Measurements from ENCODE around the gene GCNA. TPM values are rescaled to one million over a fixed set of nuclear protein-coding genes. Genes with fewer than 3 reads are reported as not detected.
A peak's percentile ranks its signal among the peaks of the same experiment; 100 is the strongest.

GCNA gene, protein sequence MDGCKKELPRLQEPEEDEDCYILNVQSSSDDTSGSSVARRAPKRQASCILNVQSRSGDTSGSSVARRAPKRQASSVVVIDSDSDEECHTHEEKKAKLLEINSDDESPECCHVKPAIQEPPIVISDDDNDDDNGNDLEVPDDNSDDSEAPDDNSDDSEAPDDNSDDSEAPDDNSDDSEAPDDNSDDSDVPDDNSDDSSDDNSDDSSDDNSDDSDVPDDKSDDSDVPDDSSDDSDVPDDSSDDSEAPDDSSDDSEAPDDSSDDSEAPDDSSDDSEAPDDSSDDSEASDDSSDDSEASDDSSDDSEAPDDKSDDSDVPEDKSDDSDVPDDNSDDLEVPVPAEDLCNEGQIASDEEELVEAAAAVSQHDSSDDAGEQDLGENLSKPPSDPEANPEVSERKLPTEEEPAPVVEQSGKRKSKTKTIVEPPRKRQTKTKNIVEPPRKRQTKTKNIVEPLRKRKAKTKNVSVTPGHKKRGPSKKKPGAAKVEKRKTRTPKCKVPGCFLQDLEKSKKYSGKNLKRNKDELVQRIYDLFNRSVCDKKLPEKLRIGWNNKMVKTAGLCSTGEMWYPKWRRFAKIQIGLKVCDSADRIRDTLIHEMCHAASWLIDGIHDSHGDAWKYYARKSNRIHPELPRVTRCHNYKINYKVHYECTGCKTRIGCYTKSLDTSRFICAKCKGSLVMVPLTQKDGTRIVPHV
- total RNA-seq: 1 to 10 TPM; 4.1 to 6.0 TPM

DNA sequence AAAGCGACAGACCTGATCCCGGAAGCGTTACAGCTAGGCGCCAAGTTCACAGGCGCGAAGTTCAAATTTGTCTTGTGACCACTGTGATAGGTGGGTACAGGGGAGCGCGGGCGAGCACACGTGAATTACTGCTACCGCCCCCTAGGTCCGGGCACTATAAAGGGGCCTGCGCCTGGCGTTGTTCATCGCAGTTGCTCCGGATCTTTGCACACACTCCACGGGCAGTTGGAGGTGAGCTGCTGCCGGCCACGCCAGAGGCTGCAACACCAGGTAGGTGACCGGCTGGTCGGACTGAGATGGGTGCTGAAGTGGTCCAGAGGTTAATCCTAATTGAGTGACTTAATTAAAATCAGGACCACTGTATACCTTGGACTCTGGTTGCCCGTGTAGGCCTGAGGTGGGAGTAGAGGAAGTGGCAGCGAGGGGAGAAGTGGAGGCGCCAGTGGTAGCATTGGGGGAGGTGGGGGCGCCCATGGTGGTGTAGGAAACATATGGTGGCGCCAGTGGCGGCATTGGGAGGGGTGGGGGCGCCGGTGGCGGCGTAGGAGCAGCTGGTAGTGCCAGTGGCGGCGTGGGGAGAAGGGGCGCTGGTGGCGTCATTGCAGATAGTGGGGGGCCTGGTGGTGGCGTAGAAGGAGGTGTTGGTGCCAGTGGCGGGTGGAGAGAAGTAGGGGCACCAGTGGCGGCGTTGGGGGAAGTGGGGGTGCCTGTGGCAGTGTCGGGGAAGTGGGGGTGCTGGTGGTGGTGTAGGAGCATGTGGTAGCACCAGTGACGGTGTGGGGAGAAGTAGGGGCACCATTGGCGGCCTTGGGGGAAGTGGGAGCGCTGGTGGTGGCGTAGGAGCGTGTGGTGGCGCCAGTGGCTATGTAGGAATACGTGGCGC is at the start of gene GCNA:
Gene GCNA, plus strand, starts transcription at position 185 of the 883 bp plus-strand sequence. CDS start 2,385 bp downstream, outside the sequence.
- Mint-ChIP-seq H3K36me3 (peaks cover 4 to 16% of the 10 kb centered on the region in 2 donors), H3K27ac (peak within 1 kb of the TSS; percentile 67 to 85), H3K9me3 (no peaks in the 10 kb centered on the region)
- ATAC-seq (peak in 1 of 2 donors; percentile 12), DNase-seq (ENCODE audit: low spot score in 2 of 2) (no peak)

DNA sequence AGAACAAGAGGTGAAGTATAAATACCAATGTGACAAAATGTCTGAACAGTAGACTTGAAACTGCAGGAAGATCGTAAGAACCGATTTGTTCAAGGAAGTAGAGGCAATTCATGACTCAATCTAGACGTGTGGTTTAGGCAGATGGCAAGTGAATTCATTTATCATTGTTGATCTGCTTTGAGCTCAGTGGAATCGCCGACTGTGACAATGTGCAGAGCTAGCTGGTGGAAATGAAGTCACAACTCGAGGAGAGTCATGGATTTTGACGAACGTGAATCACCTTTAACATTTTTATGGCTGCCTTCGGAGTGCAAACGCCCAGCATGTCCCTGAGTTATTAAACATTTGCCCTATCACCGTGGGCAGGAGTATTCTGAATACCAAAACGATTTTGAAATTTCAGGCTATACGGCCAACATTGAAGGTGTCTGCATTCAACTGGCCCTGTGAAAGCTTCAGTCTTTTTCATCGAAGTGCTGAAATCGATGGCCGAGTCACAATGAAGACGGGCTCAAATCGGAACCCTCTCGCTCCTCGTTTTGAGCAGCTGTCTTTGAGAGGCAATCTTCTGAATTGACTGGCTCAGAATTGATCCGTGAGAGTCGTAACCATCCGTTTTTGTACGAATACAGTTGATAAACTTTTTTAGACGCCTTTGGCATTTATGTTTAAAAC is 46.0 kb upstream of the GCNA start:
- peak overlapping the region; percentile 98 to 100 for H3K27ac Mint-ChIP-seq
- ATAC-seq: peak; percentile 76 to 84
- peak; percentile 48 to 59 for DNase-seq (ENCODE audit: low spot score in 2 of 2)

DNA sequence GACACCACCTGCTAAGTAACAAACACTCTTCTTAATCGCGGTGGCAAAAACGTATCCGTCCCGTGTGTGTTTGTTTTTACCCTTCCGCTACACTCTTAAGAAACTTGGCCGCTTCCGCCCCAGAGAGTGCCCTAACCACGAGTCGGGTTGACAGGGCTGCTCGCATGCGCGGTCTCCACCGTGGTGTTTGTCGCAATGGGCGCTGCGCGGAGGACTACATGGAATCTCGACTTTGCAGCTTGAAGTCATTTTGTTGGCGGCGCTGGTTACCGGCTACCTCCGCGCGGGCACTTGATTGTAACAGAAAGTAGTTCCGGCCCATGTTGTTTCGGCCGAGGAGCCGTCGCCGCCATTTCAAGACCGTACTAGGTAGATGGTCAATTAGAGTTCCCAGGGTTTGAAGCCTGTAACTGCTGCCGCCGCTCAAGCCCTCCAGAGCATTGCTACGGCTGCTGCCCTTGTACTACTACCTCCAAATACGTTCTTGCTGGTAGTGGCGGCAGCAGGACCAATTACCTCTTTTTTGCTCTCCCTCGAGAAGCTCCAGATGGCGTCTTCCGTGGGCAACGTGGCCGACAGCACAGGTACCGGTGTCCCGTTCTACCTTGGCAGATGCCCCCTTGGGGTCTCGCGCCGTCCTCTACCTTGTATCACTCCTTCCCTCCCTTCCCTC is 45.3 kb upstream of the GCNA start, which contains the start of gene OGT:
Gene OGT, plus strand, starts transcription at position 352 of the 673 bp plus-strand sequence. Its CDS starts 196 bp downstream, at position 548.
- DNase-seq (ENCODE audit: low spot score in 2 of 2) (peak; percentile 85 to 93), ATAC-seq (peak; percentile 77 to 82)

More for the DNA sequence above, 46.0 kb upstream of the GCNA start:
- Mint-ChIP-seq H3K36me3 (peaks cover 34 to 47% of the 10 kb centered on the region in 2 donors), H3K9me3 (peaks cover 0 to 7% of the 10 kb centered on the region in 2 donors)

DNA sequence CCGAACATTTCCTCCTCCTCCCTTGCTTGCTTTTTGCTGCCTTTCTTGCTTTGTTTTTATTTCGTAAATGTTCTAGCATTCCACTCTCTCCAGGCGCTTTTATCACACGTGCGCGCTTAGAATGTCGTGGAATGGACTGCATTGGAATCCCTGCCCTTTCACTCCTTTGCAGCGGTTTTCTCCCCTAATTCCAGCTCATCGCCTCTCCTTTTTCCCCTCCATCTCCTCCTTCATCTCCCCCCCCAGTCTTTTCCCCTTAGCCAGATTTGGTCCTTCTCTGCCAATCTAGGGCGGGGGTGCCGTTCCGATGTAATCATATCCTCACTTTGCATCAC is 44.8 kb upstream of the GCNA start:
- Mint-ChIP-seq H3K36me3 (peaks cover 34 to 47% of the 10 kb centered on the region in 2 donors), H3K9me3 (peaks cover 0 to 7% of the 10 kb centered on the region in 2 donors), H3K27ac (peak overlapping the region; percentile 98 to 100)
- no peak for ATAC-seq
- DNase-seq (ENCODE audit: low spot score in 2 of 2): no peak

More for the DNA sequence above, 45.3 kb upstream of the GCNA start, which contains the start of gene OGT:
- H3K36me3 Mint-ChIP-seq: peaks cover 34 to 47% of the 10 kb centered on the region in 2 donors
- H3K9me3 Mint-ChIP-seq: peaks cover 0 to 7% of the 10 kb centered on the region in 2 donors
- H3K27ac Mint-ChIP-seq: peak within 1 kb of the TSS; percentile 98 to 100

DNA sequence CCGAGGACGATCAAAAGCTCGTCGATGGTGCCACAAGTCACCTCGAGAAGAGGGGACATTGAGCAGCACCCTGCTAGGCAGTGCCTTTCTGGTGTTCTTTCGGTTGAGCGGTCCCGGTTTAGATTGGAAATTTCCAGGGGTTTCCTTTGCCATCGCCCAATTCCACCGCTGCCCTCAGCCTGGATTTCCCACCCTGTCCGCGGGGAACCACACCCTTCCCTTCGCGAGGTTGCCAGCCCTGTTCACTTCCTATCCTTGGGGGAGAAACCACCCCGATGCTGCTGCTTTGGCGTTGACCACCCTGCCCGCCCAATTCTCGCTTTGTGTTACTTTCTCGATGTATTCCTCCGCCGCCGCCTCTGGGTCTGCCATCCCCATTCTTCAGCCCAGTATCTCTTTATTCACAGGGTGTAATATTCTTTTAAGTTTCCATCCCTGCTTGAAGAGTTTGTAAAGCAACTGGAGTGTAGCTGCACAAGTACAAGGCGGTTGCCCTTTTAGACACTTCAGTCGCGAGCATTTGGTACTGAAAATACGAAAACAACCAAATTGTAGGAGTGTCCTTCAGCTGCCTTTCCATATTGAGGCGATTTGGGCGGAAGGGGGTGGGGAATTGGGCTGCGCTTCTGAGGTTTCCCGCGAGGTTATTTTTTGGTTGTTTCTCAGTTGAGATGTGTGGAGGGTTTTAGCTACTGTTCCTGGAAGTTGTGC is 44.2 kb upstream of the GCNA start:
- Mint-ChIP-seq H3K27ac (peak overlapping the region; percentile 98 to 100), H3K36me3 (peaks cover 34 to 48% of the 10 kb centered on the region in 2 donors), H3K9me3 (peaks cover 0 to 7% of the 10 kb centered on the region in 2 donors)
- peak; percentile 21 to 26 for ATAC-seq
- DNase-seq (ENCODE audit: low spot score in 2 of 2): peak; percentile 50 to 64

DNA sequence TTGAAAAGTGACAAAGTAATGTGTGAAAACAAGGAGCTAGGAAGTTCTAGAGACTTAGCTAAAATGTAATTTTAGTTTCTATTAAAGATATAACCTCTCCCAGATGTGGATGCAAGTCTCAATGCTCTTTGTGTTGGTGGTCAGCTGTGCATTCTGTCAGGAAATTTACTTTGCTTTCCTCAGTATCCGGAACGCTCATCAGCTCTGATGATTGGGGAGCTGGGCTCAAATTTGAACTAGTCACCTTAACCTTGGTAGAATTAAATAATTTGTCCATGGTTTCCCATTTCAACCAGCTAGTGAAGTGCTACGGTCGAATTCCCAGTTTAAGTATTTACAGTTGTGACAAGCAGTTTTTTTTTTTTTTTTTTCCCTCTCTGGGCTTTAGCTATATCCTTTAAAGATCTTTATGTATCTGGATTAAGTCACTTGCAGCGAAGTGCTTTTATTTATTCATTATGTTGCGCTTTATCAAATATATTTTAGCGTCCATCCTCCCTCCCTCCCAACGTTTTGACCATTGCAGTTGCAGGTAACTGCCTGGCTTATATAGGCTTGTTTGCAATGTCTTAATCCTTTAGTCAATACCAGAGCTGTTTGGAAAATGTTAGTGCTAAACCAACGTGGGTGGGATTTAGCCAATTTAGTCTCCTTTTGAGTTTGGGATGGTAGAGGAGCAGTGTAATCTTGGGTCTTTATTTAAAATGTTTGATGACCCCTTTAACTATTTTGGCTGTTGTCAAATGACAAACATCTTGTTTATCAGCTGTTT is 43.3 kb upstream of the GCNA start:
- ATAC-seq (no peak), DNase-seq (ENCODE audit: low spot score in 2 of 2) (no peak)
- H3K9me3 Mint-ChIP-seq: no peaks in the 10 kb centered on the region
- H3K36me3 Mint-ChIP-seq: peaks cover 34 to 50% of the 10 kb centered on the region in 2 donors
- H3K27ac Mint-ChIP-seq: peak overlapping the region; percentile 98 to 100

DNA sequence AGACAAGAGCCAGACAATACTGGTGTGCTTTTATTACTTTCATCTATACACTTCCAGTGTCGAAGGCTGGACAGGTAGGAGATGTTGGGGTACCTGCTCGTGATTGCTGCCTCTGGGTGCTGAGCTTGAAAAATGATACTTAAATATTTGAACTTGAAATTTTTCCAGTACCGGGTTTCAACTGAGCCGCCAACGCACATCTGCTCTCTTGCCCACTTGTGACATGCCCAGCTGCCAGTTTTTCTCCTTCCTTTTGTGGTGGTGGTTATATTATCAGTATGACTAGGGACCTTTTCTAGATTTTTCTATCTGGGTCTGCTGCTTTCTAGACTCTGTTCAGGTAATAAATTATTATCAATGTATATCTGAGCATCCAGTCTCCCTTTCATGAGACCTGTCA is 42.0 kb upstream of the GCNA start:
- Mint-ChIP-seq H3K27ac (peak overlapping the region; percentile 92 to 96), H3K9me3 (no peaks in the 10 kb centered on the region), H3K36me3 (peaks cover 34 to 54% of the 10 kb centered on the region in 2 donors)
- DNase-seq (ENCODE audit: low spot score in 2 of 2) (no peak), ATAC-seq (peak; percentile 4 to 9)

DNA sequence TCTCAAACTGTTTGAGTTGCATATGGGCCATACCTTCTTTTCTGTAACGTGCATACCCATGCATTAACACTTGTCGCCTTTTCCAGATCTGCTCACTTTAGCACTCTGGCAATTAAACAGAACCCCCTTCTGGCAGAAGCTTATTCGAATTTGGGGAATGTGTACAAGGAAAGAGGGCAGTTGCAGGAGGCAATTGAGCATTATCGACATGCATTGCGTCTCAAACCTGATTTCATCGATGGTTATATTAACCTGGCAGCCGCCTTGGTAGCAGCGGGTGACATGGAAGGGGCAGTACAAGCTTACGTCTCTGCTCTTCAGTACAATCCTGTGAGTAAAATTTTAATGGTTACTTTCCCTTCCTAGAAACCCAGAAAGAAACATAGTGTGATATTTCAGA is 40.5 kb upstream of the GCNA start:
- no peaks in the 10 kb centered on the region for H3K9me3 Mint-ChIP-seq
- peaks cover 34 to 67% of the 10 kb centered on the region in 2 donors for H3K36me3 Mint-ChIP-seq
- peak overlapping the region; percentile 92 to 96 for H3K27ac Mint-ChIP-seq
- DNase-seq (ENCODE audit: low spot score in 2 of 2) (no peak), ATAC-seq (no peak)

DNA sequence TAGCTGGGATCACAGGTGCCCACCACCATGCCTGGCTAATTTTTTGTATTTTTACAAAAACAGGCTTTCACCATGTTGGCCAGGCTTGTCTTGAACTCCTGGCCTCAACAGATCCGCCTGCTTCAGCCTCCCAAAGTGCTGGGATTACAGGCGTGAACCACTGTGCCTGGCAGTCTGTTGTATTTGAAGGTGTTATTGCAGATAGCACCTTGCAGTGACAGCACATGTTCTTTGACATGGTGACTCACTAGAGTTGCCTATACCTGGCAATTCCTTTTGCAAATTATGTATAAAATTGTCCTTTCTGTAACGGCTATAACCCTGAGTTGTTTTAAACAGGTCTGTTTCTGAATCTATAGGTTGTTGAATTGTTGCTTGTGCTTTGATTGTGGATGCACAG is 37.4 kb upstream of the GCNA start:
- Mint-ChIP-seq H3K36me3 (peaks cover 9 to 47% of the 10 kb centered on the region in 2 donors), H3K9me3 (no peaks in the 10 kb centered on the region), H3K27ac (peak overlapping the region; percentile 94 to 98)
- no peak for DNase-seq (ENCODE audit: low spot score in 2 of 2)
- peak; percentile 21 to 43 for ATAC-seq

DNA sequence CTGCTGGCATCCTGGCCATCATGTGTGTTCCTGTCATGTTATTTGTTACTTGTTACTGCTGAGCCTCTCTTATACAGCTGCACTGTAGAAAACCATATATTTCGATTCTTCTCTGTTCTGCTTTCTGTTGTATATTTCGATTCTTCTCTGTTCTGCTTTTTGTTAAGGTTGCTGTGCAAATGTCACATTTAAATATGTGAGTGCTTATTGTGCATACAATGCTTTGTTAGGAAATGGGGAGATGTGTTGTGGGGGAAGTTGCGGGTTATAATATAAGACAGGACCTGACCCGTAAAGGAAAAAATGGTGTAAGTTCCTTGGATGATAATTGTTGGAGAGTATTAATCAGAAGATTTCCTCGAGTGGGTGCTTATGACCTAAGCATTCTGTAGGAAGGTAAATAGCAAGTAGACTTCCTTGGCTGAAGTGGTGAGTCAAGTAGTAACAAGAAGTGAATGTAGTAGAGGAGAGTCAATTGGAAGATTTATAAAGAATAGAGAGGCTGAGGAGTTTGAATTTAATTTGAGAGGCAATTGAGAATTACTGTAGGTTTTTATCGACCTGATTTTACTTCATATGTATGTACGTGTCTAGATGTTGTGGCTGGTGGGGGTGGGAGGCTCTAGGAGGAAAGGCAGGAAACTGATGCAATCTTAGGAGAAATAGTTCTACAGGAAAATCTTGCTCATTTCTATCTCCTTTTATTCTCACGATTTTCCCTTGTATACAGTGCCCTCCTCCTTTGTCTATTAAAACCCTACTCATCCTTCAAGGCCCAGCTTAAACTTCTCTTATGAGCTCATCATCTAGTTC is 36.8 kb upstream of the GCNA start:
- H3K36me3 Mint-ChIP-seq: peaks cover 5 to 41% of the 10 kb centered on the region in 2 donors
- no peak for DNase-seq (ENCODE audit: low spot score in 2 of 2)
- ATAC-seq: peak; percentile 65 to 67
- H3K9me3 Mint-ChIP-seq: no peaks in the 10 kb centered on the region
- peak overlapping the region; percentile 94 to 98 for H3K27ac Mint-ChIP-seq

DNA sequence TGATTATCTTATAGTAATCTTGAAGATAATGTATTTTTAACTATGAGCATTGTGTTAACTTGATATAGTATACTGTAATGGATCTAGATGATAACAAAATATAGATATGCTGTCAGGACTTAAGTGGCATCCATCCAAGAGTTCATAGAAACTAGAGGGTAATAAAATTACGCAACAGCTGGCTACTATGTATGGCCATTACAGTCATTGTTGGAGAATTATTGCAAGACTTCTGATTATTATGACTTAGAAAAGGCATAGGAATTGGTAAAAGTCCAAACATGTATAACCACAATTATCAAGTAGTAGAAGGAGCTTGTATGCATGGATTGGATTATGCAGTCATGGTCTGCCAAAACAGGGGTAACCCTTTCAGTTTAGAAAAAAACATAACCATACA is 35.8 kb upstream of the GCNA start:
- H3K36me3 Mint-ChIP-seq: peaks cover 6 to 41% of the 10 kb centered on the region in 2 donors
- H3K27ac Mint-ChIP-seq: peak overlapping the region; percentile 94 to 98
- ATAC-seq: no peak
- no peak for DNase-seq (ENCODE audit: low spot score in 2 of 2)
- no peaks in the 10 kb centered on the region for H3K9me3 Mint-ChIP-seq

DNA sequence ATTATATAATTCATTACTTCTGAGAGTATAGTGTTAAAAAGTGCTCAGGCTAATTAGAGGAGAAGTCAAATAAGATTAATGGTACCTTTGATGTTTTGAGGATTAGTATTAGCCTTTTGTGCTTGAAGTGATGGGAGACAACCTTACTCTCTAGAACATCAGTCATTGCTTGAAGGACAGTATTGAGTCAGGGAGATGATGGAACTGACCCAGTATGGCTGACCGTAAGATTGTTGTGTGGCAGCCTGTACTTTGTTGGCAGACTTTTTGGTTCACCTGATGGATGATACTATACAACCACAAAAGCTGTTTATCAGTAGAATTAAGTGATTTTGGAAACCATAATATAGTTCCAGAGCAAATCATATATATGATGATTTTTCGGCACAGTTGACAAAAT is 35.4 kb upstream of the GCNA start:
- ATAC-seq (peak in 1 of 2 donors; percentile 45), DNase-seq (ENCODE audit: low spot score in 2 of 2) (no peak)
- H3K36me3 Mint-ChIP-seq: peaks cover 6 to 42% of the 10 kb centered on the region in 2 donors
- peak overlapping the region; percentile 94 to 98 for H3K27ac Mint-ChIP-seq
- H3K9me3 Mint-ChIP-seq: no peaks in the 10 kb centered on the region

DNA sequence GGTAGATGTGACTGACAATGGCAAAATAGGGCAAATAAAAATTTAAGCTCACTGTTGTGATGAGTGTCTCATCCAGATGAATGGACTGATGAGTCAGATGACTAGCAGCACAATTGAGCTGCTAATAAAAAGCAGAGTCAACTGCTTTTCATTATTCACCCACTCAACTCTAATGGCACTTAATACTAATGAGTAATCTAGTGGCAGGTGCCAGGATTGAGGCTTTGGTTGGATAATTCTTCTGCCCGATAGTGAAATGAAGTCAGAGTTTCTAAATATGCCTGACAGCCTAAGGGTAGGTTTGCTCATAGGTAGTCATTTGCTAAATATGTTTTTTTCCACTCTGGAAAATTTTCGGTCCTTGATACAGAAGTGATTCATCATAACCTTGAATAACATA is 34.9 kb upstream of the GCNA start:
- Mint-ChIP-seq H3K9me3 (no peaks in the 10 kb centered on the region), H3K36me3 (peaks cover 6 to 47% of the 10 kb centered on the region in 2 donors), H3K27ac (peak overlapping the region; percentile 94 to 98)
- ATAC-seq (peak; percentile 56), DNase-seq (ENCODE audit: low spot score in 2 of 2) (no peak)

All from activated naive CD4-positive, alpha-beta T cell treated with anti-CD3 and anti-CD28 coated beads, Interleukin-2, amount 50 U/mL, for 72 hours (primary cell).